ENCODE data around the gene CCDC39. TPM values are rescaled to one million over a fixed set of nuclear protein-coding genes. Genes with fewer than 3 reads are reported as not detected.

CCDC39 gene
- total and polyA plus RNA-seq, 8 donors: 0.72 to 11.7 TPM; not detected in 6

- no peak for DNase-seq
- no peaks in the 10 kb centered on the region for H3K36me3 ChIP-seq
- H3K4me3 ChIP-seq: no peak overlapping the region
- WGBS, 5 donors: 70 to 84% (median 80%) methylated on average over 1 of the region's 1 CpG
- peaks cover 0 to 19% (median 0%) of the 10 kb centered on the region in 3 donors for H3K27me3 ChIP-seq
- no peak overlapping the region for H3K27ac ChIP-seq
- peaks cover 0 to 3% (median 0%) of the 10 kb centered on the region in 4 donors for H3K9me3 ChIP-seq
- H3K4me1 ChIP-seq: no peaks in the 10 kb centered on the region
- TF ChIP-seq POLR2AphosphoS5 (IDR thresholded peaks at IDR 0.05) (no peak), CTCF (IDR thresholded peaks at IDR 0.05) (no peak), POLR2A (IDR thresholded peaks at IDR 0.05) (no peak), EP300 (IDR thresholded peaks at IDR 0.05) (no peak)
- intact Hi-C loops (cut with DNase I; ENCODE audit: low total_unique reads): no loop called here
These were observed 98.4 kb downstream of the CCDC39 start for GRCh38 chr3:180580934-180581333.

- no peak for DNase-seq
- Histone ChIP-seq H3K36me3 (no peaks in the 10 kb centered on the region), H3K4me3 (no peak overlapping the region), H3K4me1 (no peaks in the 10 kb centered on the region), H3K9me3 (peaks cover 0 to 3% (median 0%) of the 10 kb centered on the region in 4 donors), H3K27ac (no peak overlapping the region), H3K27me3 (no peaks in the 10 kb centered on the region)
- 65 to 87% (median 81%) methylated on average over 3 of the region's 3 CpGs for WGBS, 5 donors
- no peak for TF ChIP-seq POLR2A (IDR thresholded peaks at IDR 0.05)
- no peak for TF ChIP-seq EP300 (IDR thresholded peaks at IDR 0.05)
- no peak for TF ChIP-seq POLR2AphosphoS5 (IDR thresholded peaks at IDR 0.05)
- TF ChIP-seq CTCF (IDR thresholded peaks at IDR 0.05): no peak
- intact Hi-C loops (cut with DNase I; ENCODE audit: low total_unique reads): no loop called here
These were observed 103.7 kb downstream of the CCDC39 start for GRCh38 chr3:180575571-180575970.

- 68 to 77% (median 74%) methylated on average over 6 of the region's 6 CpGs for WGBS, 5 donors
- Histone ChIP-seq H3K27ac (no peak overlapping the region), H3K9me3 (no peaks in the 10 kb centered on the region), H3K4me1 (no peaks in the 10 kb centered on the region), H3K36me3 (no peaks in the 10 kb centered on the region), H3K27me3 (no peaks in the 10 kb centered on the region), H3K4me3 (no peak overlapping the region)
- intact Hi-C loops (cut with DNase I; ENCODE audit: low total_unique reads): no loop called here
- DNase-seq: no peak
- TF ChIP-seq POLR2A (IDR thresholded peaks at IDR 0.05) (no peak), POLR2AphosphoS5 (IDR thresholded peaks at IDR 0.05) (no peak), CTCF (IDR thresholded peaks at IDR 0.05) (no peak), EP300 (IDR thresholded peaks at IDR 0.05) (no peak)
These were observed 107.3 kb downstream of the CCDC39 start for GRCh38 chr3:180571831-180572598.

GRCh38 chr3:180570238-180570637 lies 109.1 kb downstream of the CCDC39 start:
- Histone ChIP-seq H3K9me3 (no peaks in the 10 kb centered on the region), H3K36me3 (no peaks in the 10 kb centered on the region), H3K27me3 (no peaks in the 10 kb centered on the region), H3K4me3 (no peak overlapping the region), H3K27ac (no peak overlapping the region), H3K4me1 (no peaks in the 10 kb centered on the region)
- WGBS, 5 donors: 67 to 78% (median 72%) methylated on average over 4 of the region's 4 CpGs
- intact Hi-C loops (cut with DNase I; ENCODE audit: low total_unique reads): no loop called here
- DNase-seq: no peak
- no peak for TF ChIP-seq EP300 (IDR thresholded peaks at IDR 0.05)
- no peak for TF ChIP-seq CTCF (IDR thresholded peaks at IDR 0.05)
- TF ChIP-seq POLR2A (IDR thresholded peaks at IDR 0.05): no peak
- no peak for TF ChIP-seq POLR2AphosphoS5 (IDR thresholded peaks at IDR 0.05)
